GM21723 (cell line): ENCODE data around the gene COG4.
"Not testable (repeated sequence)": the region's sequence is repeated elsewhere in the genome, so short reads cannot be mapped to it uniquely, and the experiment has no call there.

Source experiments
- ATAC-seq: cut with Tn5 transposase; IDR thresholded peaks from one replicate; pipeline ENCODE4 v1.9.1; 2021; ENCODE audit warnings: mild to moderate bottlenecking, moderate library complexity; ENCODE audit not compliant: unreplicated experiment

The COG4 gene

DNA sequence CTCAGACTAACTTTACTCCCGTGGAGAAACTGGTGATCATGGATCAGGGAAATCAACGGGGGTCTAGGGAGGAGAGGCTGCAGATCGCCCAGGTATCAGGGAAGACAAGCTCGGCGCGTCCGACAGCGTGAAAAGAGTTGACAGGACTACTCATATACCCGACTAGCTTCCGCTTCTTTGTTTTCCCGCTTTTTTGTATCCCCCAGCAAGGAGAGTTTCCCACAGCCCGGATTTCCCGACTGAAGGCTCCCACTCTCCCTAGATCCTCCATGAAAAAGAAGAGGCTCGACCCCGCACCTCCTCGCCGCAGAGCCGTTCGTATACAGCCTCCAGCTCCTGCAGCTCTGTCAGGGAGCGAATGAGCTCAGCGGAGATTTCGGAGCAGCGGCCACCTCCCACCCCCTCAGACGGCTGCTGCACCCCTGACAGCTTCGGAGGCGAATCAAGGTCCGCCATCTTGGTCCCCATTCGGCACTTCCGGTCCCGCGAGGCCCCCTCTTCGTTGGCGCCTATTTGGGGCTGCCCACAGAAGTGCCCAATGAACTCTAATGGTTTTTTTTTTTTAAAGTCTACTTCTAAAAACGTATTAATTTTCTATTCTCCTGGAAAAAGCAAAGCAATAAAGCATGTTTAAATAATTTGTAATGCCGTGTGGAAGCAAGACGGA is at the start of gene COG4:
Gene COG4, minus strand, starts transcription at position 479 of the 667 bp plus-strand sequence. Its CDS starts 11 bp downstream, at position 468.
- peak; percentile 68 for ATAC-seq

DNA sequence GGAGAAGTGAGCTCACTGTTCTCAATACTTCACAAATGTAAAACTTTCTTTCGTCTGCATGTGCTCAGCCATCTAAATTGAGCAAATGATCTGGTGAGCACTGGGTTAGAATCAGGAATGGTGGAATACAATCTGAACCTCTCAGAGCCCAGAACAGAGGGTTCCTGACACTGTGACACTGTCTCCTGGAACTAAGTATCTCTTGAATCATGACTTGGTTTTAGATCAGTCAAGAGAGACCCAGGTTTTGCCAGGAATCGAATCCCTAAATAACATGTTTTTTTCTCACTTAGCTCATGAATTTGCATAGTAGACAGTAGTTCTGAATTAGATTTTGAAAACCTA is 49.5 kb upstream of the COG4 start:
- ATAC-seq: no peak

- ATAC-seq: no peak
These were observed 48.9 kb upstream of the COG4 start for GRCh38 chr16:70572050-70572925.

DNA sequence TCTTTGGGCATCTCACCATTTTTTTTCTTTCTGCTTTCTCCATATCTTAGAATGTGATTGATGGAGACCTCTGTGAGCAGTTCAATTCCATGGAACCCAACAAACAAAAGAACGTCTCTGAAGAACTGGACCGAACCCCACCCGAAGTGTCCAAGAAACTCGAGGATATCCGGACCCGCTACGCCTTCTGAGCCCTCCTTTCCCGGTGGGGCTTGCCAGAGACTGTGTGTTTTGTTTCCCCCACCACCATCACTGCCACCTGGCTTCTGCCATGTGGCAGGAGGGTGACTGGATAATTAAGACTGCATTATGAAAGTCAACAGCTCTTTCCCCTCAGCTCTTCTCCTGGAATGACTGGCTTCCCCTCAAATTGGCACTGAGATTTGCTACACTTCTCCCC is 48.3 kb upstream of the COG4 start:
- no peak for ATAC-seq

DNA sequence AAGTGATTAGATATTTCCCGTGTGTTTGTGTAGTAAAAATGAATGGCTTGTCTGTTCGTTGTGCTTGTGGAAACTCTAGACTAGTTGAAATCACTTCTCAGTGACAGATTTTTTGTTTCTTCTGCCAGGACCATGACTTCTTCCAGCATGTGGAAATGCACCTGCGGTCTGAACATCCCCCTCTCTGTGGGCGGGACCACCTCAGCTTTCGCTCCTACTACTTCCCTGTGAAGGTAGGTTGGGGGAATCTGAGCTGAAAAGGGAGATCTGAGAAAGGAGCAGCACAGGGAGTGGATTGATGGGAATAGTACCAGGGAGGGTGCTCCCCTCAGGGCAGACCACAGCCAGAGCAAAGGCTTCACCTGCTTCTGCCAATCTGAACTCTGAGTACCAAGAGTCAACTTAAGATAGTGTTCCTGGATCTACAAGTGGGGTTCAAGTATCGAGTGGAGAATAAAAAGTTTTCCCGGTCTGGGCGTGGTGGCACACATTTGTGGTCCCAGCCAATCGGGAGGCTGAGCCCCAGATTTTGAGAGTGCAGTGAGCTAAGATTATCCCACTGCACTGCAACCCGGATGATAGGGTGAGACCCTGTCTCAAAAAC is 47.7 kb upstream of the COG4 start:
- ATAC-seq: no peak

DNA sequence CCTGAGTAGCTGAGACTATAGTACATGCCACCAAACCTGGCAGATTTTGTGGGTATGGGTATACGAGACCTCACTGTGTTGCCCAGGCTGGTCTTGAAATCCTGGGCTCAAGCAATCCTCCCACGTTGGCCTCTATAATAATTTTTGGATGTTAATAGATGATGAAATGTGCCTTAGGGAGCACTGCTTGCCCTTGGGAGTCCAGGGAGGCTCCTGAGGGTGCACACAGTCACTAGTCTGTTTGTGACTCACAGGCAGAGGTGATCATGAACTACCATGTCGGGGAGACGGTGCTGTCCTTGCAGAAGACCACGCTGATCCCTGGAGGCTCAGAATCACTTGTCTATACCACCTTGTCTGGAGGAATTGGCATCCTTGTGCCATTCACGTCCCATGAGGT is 46.4 kb upstream of the COG4 start:
- ATAC-seq: no peak

DNA sequence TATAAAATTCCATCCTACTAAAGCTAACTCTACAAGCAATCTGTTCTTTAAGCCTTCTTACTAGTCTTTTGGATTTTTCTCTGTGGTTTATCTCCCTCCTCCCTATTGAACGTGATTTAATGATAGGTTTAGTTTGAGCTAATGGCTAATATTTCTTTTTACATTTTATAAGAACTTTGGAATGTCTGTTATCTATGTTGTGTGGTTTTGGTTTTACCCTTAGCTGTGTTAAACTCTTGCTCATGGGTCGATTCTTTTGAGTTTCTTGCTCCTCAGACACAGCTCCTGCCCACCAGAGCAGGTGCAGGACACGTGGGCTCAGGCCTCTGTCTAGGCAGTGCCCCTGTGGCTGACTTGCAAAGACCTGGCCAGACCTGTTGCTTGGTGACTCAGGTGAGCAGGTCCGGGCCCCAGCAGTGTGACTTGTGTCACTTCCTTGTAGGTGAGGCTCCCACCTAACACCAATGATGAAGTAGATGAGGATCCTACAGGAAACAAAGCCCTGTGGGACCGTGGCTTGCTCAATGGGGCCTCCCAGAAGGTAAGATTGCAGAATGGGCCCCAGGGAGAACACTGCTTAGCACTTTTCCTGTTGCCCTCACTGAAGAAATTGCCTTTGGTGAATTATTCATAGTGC is 45.4 kb upstream of the COG4 start:
- no peak for ATAC-seq

GRCh38 chr16:70565053-70565452 is 41.7 kb upstream of the COG4 start:
- ATAC-seq: no peak

DNA sequence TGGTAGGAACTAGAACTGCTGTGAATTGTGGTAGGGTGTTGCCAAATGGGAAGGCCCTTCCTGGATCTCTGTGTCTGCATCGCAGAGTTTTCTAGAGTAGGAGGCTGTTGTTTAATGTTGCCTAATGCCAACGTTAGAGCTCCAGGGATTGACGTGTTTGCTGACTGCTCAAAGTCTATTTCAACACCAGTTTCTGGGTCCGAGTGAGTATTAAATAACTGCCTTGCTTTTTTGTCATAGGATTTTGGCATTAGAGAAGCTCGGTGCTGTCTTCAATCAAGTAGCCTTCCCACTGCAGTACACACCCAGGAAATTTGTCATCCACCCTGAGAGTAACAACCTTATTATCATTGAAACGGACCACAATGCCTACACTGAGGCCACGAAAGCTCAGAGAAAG is 40.3 kb upstream of the COG4 start:
- no peak for ATAC-seq

GRCh38 chr16:70561623-70562022 is 38.3 kb upstream of the COG4 start:
- ATAC-seq: no peak

DNA sequence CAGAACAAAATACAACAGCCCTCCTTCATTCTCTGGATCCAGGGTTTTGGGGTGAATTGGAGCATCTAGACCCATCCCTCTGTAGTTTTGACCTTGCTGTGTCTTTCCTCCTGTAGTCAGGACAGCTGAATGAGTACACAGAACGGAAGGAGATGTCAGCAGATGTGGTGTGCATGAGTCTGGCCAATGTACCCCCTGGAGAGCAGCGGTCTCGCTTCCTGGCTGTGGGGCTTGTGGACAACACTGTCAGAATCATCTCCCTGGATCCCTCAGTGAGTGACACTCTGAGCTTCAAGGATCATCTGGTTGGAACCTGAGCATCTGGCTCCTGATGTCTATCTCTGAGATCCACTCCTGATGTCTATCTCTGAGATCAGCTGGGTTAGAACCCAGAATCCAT is 32.7 kb upstream of the COG4 start:
- ATAC-seq: no peak

DNA sequence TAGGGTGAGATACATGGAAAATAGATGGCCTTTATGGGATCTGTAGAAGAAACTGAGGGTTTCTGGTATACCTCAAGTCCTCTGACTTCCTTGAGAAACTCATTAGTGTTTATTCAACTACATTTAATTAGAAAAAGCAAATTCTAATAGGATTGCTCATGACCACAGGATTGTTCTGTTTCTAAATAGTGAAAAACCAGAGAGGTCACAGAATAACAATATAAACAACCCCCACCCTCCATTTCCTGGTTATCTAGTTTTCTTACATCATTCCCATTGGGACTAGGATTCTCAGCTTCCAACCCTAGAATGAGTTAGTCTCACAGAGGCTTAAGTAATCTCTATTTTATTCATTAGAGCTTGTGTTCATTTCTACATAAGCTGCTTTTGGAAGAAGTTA is 30.3 kb upstream of the COG4 start:
- no peak for ATAC-seq

GRCh38 chr16:70552675-70553074 is 29.3 kb upstream of the COG4 start:
- ATAC-seq: no peak

- ATAC-seq: no peak
These were observed 28.4 kb upstream of the COG4 start for GRCh38 chr16:70551788-70552187.

- ATAC-seq: no peak
These were observed 26.7 kb upstream of the COG4 start for GRCh38 chr16:70550082-70550481.

- no peak for ATAC-seq
These were observed 25.6 kb upstream of the COG4 start for GRCh38 chr16:70548936-70549335.

DNA sequence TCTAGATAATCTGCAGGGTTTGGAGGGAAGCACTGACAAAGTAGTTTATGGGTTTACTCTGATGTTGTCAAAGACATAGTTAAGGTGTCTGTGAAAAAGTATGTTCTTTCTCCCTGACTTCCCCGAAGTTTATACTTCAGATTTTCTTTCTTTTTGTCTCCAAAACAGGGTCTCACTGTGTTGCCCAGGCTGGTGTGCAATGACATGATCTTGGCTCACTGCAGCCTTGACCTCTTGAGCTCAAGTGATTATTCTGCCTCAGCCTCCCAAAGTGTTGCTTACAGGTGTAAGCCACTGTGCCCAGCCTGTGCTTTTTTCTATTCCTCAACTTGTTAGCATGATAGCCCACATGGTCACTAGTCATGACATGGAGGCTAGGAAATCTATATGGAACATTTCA is 21.2 kb upstream of the COG4 start:
- no peak for ATAC-seq

DNA sequence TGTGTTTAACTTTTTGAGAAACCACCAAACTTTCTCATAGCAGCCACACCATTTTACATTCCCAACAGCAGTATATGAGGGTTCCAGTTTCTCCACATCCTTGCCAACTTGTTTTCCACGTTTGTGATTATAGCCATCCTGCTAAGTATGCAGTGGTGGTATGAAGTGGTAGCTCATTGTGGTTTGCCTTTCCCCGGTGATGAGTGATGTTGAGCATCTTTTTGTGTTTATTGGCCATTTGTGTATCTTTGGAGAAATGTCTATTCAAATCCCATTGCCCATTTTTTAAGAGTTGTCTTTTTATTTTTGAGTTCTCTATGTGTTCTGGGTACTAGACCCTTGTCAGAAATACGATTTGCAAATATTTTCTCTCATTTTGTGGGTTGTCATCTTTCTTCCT is 17.6 kb upstream of the COG4 start:
- no peak for ATAC-seq

GRCh38 chr16:70534971-70535370 is 11.6 kb upstream of the COG4 start:
- no peak for ATAC-seq

DNA sequence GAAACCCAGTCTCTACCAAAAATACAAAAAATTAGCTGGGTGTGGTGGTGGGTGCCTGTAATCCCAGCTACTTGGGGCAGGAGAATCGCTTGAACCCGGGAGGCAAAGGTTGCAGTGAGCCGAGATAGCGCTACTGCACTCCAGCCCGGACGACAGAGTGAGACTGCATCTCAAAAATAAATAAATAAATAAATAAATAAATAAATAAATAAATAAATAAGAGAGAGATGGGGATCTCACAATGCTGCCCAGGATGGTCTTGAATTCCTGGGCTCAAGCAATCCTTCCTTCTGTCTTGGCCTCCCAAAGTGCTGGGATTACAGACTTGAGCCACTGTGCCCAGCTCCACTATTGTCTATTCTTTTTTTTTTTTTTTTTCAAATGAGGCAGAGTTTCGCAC is 6.6 kb upstream of the COG4 start:
- not testable (repeated sequence) for ATAC-seq

GRCh38 chr16:70529051-70529777 is 5.9 kb upstream of the COG4 start:
- ATAC-seq: no peak
